ENCODE data around the gene JOSD2. TPM values are rescaled to one million over a fixed set of nuclear protein-coding genes. Genes with fewer than 3 reads are reported as not detected.

JOSD2 gene
- total RNA-seq, 2 experiments from 2014 or later, result 21.6 to 22.6 TPM

DNA sequence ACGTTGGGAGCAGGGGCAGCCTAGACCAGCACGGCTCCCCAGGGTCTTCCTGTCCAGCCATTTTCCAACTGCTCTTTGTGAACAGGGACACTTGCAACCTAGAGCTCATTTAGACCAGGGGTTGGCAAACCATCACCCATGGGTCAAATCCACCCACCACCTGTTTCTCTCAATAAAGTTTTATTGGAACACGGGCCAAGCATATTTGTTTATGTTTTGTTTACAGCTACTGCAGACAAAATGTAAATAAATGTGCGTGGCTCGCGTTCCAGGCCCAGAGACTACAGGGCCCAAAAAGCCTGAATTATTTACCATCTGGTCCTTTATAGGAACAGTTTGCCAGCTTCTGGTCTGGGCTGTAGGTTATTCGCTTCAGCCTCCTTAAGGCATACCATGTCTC is 48.0 kb downstream of the JOSD2 start:
- Mint-ChIP-seq H3K4me1 (ENCODE audit: low read depth) (peaks cover 15% of the 10 kb centered on the region), H3K9me3 (no peaks in the 10 kb centered on the region), H3K36me3 (ENCODE audit: low read depth) (no peaks in the 10 kb centered on the region), H3K27me3 (peaks cover 20% of the 10 kb centered on the region), H3K4me3 (no peak overlapping the region), H3K27ac (no peak overlapping the region)
- intact Hi-C loops (cut with micrococcal nuclease), result no loop called here
- POLR2A ChIA-PET, result no interaction called here
- ATAC-seq (no peak), DNase-seq (no peak)
- CTCF ChIA-PET, result interaction anchor here (0.9 to 3.8 kb wide), 3 partner anchors 16 to 106 kb away, joined by 3 to 42 read pairs (median 8); no protein-coding TSS in a partner anchor
- TF ChIP-seq, protein P1, sequence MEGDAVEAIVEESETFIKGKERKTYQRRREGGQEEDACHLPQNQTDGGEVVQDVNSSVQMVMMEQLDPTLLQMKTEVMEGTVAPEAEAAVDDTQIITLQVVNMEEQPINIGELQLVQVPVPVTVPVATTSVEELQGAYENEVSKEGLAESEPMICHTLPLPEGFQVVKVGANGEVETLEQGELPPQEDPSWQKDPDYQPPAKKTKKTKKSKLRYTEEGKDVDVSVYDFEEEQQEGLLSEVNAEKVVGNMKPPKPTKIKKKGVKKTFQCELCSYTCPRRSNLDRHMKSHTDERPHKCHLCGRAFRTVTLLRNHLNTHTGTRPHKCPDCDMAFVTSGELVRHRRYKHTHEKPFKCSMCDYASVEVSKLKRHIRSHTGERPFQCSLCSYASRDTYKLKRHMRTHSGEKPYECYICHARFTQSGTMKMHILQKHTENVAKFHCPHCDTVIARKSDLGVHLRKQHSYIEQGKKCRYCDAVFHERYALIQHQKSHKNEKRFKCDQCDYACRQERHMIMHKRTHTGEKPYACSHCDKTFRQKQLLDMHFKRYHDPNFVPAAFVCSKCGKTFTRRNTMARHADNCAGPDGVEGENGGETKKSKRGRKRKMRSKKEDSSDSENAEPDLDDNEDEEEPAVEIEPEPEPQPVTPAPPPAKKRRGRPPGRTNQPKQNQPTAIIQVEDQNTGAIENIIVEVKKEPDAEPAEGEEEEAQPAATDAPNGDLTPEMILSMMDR (IDR thresholded peaks at IDR 0.05), result no peak

- H3K4me3 Mint-ChIP-seq, result no peak overlapping the region
- peaks cover 15% of the 10 kb centered on the region for H3K4me1 Mint-ChIP-seq (ENCODE audit: low read depth)
- no peaks in the 10 kb centered on the region for H3K36me3 Mint-ChIP-seq (ENCODE audit: low read depth)
- TF ChIP-seq, protein P1 (IDR thresholded peaks at IDR 0.05), result peak; percentile 86
- ATAC-seq (peak; percentile 88), DNase-seq (peak; percentile 80)
- ChIA-PET CTCF (interaction anchor here (0.9 to 3.8 kb wide), 24 partner anchors 8 to 313 kb away, joined by 3 to 42 read pairs (median 4); partner anchors contain the start of gene NAPSA), POLR2A (interaction anchor here (1.1 kb wide), 1 partner anchor 85 kb away, joined by 4 read pairs; the partner anchor contains the start of gene NR1H2)
- H3K9me3 Mint-ChIP-seq, result no peaks in the 10 kb centered on the region
- intact Hi-C loops (cut with micrococcal nuclease), result loop anchor here (1.0 kb wide), 1 partner anchor 104 kb away; no protein-coding TSS in a partner anchor
- H3K27me3 Mint-ChIP-seq, result peaks cover 28% of the 10 kb centered on the region
- H3K27ac Mint-ChIP-seq, result no peak overlapping the region
Observed at GRCh38 chr19:50461066-50461875, 49.7 kb downstream of the JOSD2 start.

DNA sequence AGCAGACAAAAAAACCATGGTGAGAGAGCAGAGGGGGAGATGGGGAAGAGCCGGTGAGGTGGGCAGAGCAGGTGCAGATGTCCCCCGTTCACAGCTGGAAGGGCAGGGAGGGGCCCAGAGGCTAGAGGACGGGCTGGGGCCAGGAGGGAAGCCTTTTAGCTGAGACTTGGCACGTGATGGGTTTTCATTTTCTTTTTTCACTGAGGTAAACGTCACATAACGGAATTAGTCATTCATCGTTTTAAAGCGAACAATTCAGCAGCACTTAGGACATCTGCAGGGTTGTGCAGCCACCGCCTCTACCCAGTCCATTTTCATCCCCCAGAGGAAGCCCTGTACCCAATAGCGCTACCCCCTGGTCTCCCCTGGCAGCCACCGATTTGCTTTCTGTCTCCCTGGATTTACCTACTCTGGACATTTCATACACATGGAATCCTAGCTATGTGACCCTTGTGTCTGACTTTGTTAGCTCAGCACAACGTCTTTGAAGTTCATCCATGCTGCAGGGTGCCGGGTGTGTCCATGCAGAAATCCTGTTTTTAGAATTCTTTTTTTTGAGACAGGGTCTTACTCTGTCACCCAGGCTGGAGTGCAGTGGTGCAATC is 50.7 kb downstream of the JOSD2 start:
- Mint-ChIP-seq H3K9me3 (no peaks in the 10 kb centered on the region), H3K27me3 (peaks cover 28% of the 10 kb centered on the region), H3K4me3 (no peak overlapping the region), H3K36me3 (ENCODE audit: low read depth) (no peaks in the 10 kb centered on the region), H3K4me1 (ENCODE audit: low read depth) (peaks cover 15% of the 10 kb centered on the region), H3K27ac (no peak overlapping the region)
- ATAC-seq (peak; percentile 71), DNase-seq (peak; percentile 45)
- TF ChIP-seq, protein P1 (IDR thresholded peaks at IDR 0.05), result no peak
- POLR2A ChIA-PET, result interaction anchor here (1.1 kb wide), 1 partner anchor 84 kb away, joined by 4 read pairs; the partner anchor contains the start of gene NR1H2
- intact Hi-C loops (cut with micrococcal nuclease), result no loop called here
- CTCF ChIA-PET, result interaction anchor here (0.7 to 3.8 kb wide), 26 partner anchors 9 to 312 kb away, joined by 3 to 42 read pairs (median 4); partner anchors contain the start of gene NAPSA

- Mint-ChIP-seq H3K27ac (no peak overlapping the region), H3K4me1 (ENCODE audit: low read depth) (peaks cover 15% of the 10 kb centered on the region)
- POLR2A ChIA-PET, result no interaction called here
Observed at GRCh38 chr19:50459638-50460037, 51.4 kb downstream of the JOSD2 start.

More at GRCh38 chr19:50459638-50460037, 51.4 kb downstream of the JOSD2 start:
- Mint-ChIP-seq H3K36me3 (ENCODE audit: low read depth) (no peaks in the 10 kb centered on the region), H3K27me3 (peaks cover 28% of the 10 kb centered on the region), H3K9me3 (no peaks in the 10 kb centered on the region), H3K4me3 (no peak overlapping the region)
- ATAC-seq, result no peak
- CTCF ChIA-PET, result interaction anchor here (0.9 to 3.8 kb wide), 5 partner anchors 12 to 264 kb away, joined by 3 to 42 read pairs (median 4); no protein-coding TSS in a partner anchor
- TF ChIP-seq, protein P1 (IDR thresholded peaks at IDR 0.05), result no peak
- DNase-seq, result no peak
- intact Hi-C loops (cut with micrococcal nuclease), result no loop called here

Data from activated CD8-positive, alpha-beta T cell treated with anti-CD3 and anti-CD28 coated beads for 36 hours (primary cell).